ENCODE results near the gene ACER1. TPM values are rescaled to one million over a fixed set of nuclear protein-coding genes. Genes with fewer than 3 reads are reported as not detected.
"Not testable (repeated sequence)": the region's sequence is repeated elsewhere in the genome, so short reads cannot be mapped to it uniquely, and the experiment has no call there.

Gene ACER1
- total RNA-seq, 1 donor from 2014 or later: not detected

GRCh38 chr19:6319376-6319775 lies 14.0 kb downstream of the ACER1 start:
- H3K27me3 ChIP-seq: peaks cover 10% of the 10 kb centered on the region
- ATAC-seq: no peak

GRCh38 chr19:6318772-6319171 lies 14.6 kb downstream of the ACER1 start:
- ATAC-seq (no peak), DNase-seq (no peak)
- H3K27ac ChIP-seq: no peak overlapping the region
- H3K36me3 ChIP-seq: no peaks in the 10 kb centered on the region
- no peak for TF ChIP-seq CTCF (IDR thresholded peaks at IDR 0.05)
- no peaks in the 10 kb centered on the region for H3K4me1 ChIP-seq
- H3K27me3 ChIP-seq: peaks cover 10% of the 10 kb centered on the region
- intact Hi-C loops (cut with DNase I): no loop called here
- no peak overlapping the region for H3K4me3 ChIP-seq
- no peaks in the 10 kb centered on the region for H3K9me3 ChIP-seq

More at GRCh38 chr19:6319376-6319775, 14.0 kb downstream of the ACER1 start:
- no peak overlapping the region for H3K27ac ChIP-seq
- H3K4me3 ChIP-seq: no peak overlapping the region
- no peak for DNase-seq
- no peaks in the 10 kb centered on the region for H3K9me3 ChIP-seq
- no peaks in the 10 kb centered on the region for H3K36me3 ChIP-seq
- TF ChIP-seq CTCF (IDR thresholded peaks at IDR 0.05): no peak
- intact Hi-C loops (cut with DNase I): no loop called here
- no peaks in the 10 kb centered on the region for H3K4me1 ChIP-seq

- H3K4me3 ChIP-seq; H3K27ac ChIP-seq; ATAC-seq; H3K27me3 ChIP-seq; H3K9me3 ChIP-seq; intact Hi-C loops (cut with DNase I); DNase-seq; H3K36me3 ChIP-seq; H3K4me1 ChIP-seq: not testable (repeated sequence)
These were observed 17.8 kb downstream of the ACER1 start for GRCh38 chr19:6315646-6316045.

GRCh38 chr19:6313398-6313969 lies 19.9 kb downstream of the ACER1 start:
- Histone ChIP-seq H3K4me1 (no peaks in the 10 kb centered on the region), H3K9me3 (no peaks in the 10 kb centered on the region), H3K36me3 (no peaks in the 10 kb centered on the region), H3K27ac (no peak overlapping the region), H3K4me3 (no peak overlapping the region), H3K27me3 (no peaks in the 10 kb centered on the region)
- ATAC-seq (no peak), DNase-seq (no peak)
- intact Hi-C loops (cut with DNase I): no loop called here
- no peak for TF ChIP-seq CTCF (IDR thresholded peaks at IDR 0.05)

GRCh38 chr19:6312018-6312417 lies 21.4 kb downstream of the ACER1 start:
- DNase-seq: no peak
- H3K36me3 ChIP-seq: no peaks in the 10 kb centered on the region
- ATAC-seq: no peak
- intact Hi-C loops (cut with DNase I): no loop called here
- TF ChIP-seq CTCF (IDR thresholded peaks at IDR 0.05): no peak
- no peaks in the 10 kb centered on the region for H3K9me3 ChIP-seq
- no peak overlapping the region for H3K27ac ChIP-seq
- no peaks in the 10 kb centered on the region for H3K4me1 ChIP-seq
- H3K27me3 ChIP-seq: no peaks in the 10 kb centered on the region
- H3K4me3 ChIP-seq: no peak overlapping the region

GRCh38 chr19:6298413-6298812 lies 35.0 kb downstream of the ACER1 start:
- intact Hi-C loops (cut with DNase I): loop anchor here (5.0 kb wide), 1 partner anchor 81 kb away; no protein-coding TSS in a partner anchor
- no peaks in the 10 kb centered on the region for H3K36me3 ChIP-seq
- H3K27ac ChIP-seq: no peak overlapping the region
- H3K27me3 ChIP-seq: no peaks in the 10 kb centered on the region
- H3K4me1 ChIP-seq: no peaks in the 10 kb centered on the region
- no peak for DNase-seq
- no peak for TF ChIP-seq CTCF (IDR thresholded peaks at IDR 0.05)
- ATAC-seq: no peak
- peaks cover 3% of the 10 kb centered on the region for H3K9me3 ChIP-seq
- no peak overlapping the region for H3K4me3 ChIP-seq

Data from upper lobe of right lung (tissue), 1 donor.